IPS DF 4.7 (cell line): ENCODE results near the gene AKR1C2.
"Not testable (repeated sequence)": the region's sequence is repeated elsewhere in the genome, so short reads cannot be mapped to it uniquely, and the experiment has no call there.

ENCODE experiments used
- DNase-seq: peaks from one replicate; pipeline ENCODE4 v3.0.0-alpha.2; 2013; ENCODE audit warnings: low spot score; ENCODE audit errors: extremely low read depth

AKR1C2 gene

GRCh38 chr10:5025461-5025881 is 21.8 kb upstream of the AKR1C2 start:
- DNase-seq = not testable (repeated sequence)

GRCh38 chr10:5023177-5023805 is 19.6 kb upstream of the AKR1C2 start:
- no peak for DNase-seq

DNA sequence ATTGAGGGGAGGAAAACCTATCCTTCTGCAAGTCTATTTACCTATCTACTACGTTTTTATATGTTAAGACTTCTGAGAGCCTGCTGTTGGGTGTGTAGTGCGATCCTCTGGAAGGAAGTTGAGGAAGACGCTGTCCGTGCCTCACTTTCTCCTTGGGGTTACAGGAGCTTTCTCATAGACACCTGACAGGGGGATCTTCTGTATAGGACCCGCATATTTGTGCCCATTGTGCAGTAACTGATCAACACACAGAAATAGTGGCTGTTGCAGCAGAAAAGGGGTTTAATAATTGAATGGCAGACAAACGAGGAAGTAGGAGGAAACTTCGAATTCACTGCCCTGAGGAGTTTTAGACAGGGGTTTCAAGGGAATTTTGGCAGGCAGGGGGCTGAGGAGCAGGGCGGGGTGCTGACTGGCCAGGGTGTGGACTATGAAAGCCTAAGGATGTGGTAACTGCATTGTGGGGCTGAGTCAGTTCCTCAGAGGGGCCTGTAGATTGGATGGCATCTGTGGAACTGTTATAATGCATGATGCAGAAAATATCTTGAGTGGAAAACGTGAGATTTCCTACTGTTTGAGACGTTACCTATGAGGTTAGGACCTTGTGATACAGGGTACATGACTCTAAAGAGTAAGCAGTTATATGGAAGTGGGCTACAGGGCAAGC is 18.1 kb upstream of the AKR1C2 start:
- not testable (repeated sequence) for DNase-seq

- DNase-seq = not testable (repeated sequence)
These were observed 16.3 kb upstream of the AKR1C2 start for GRCh38 chr10:5019770-5020612.

DNA sequence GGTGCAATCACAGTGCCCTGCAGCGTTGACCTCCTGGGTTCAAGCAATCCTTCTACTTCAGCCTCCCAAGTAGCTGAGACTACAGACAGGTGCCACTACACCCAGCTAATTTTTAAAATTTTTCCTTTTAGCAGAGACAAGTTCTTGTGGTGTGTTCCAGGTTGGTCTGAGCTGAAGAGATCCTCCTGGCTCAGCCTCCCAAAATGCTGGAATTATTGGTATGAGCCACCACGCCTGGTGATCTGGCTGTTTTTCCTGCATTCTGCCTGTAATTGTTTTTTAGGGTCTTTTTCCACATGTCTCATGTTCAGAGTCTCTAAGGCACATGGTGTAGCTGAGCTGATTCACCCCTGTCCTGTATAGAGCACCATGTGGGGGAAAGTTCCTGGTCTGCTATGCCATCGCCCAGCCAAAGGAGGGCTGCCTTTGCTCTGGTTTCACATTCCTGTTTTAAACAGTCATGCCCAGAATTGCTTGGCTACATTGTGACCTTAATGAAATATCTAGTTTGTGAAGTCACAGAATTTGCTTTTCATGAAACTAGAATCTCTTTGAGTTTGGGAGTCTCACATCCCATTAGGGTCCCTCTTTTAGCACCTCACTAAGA is 15.1 kb upstream of the AKR1C2 start:
- DNase-seq = not testable (repeated sequence)

DNA sequence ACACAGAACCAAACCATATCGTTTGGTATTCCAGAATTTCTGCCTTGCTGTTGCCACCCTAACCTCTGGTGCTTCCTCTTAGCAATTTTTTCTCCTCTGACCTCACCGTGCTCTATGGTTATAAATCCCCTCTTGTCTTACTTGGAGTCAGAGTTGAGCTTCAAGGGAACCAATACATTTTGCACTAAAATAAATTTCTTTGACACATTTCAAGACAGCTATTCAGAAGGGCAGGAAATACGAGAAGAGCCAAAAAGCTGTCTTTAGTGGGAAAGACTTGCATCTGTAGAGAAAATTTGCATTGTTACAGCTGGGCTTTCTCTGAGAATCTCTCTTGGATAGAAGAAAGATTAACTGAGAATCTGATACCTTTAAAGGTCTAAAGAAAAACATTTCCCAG is 14.5 kb upstream of the AKR1C2 start:
- DNase-seq = no peak

DNA sequence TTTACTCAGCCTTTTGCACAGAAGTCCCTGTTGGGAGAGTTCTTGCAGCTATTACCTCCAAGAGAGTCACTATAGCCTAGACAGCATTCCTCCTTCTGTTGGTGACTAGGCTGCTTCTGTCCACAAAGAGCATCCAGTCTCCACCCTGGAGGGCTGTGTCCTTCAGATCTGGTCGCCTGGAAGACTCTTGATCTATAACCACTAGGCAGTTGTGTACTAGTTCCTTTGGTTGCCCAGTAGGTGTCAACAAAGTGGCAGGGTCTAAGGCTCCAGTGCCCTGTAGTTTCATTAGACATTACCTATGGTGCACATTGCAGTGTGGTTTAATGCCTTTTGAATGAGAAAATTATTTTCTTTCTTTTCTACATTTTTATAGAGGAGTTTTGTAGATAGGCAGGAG is 11.3 kb upstream of the AKR1C2 start:
- no peak for DNase-seq

DNA sequence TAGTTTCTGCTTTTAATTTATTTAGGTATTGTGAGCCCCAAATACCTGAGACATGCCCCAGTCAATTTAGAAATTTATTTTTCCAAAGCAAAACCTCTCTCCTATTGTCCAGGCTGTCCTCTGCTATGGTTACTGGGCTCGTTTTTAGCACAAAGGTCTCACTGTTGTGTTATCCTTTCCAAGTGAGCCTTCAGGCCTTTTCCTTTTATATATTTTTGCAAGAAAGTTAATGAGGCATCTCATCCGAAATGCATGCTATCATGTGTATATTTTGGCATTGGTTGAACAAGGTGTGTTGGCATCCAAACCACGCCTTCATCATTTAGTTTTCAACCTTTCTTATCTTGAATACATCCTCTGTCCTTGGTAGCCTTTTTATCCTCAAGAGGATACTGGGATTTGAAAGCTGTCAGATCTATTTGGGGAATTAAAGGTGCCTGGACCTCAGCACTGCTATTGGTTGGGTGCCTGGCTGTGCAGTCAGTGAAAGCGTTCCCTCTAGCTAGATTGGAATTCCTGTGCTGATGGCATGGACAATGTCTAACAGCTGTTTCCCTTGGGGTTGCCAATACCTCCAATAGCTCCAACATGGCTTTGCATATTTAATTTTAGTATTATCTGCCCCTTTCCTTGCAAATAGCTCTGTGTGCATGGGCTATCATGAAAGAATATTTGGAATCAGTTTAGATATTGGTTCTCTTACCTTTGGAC is 10.7 kb upstream of the AKR1C2 start:
- DNase-seq = not testable (repeated sequence)

- no peak for DNase-seq
These were observed 9.7 kb upstream of the AKR1C2 start for GRCh38 chr10:5013385-5013784.

GRCh38 chr10:5012595-5012994 is 8.9 kb upstream of the AKR1C2 start:
- DNase-seq = no peak

GRCh38 chr10:5011392-5011791 is 7.7 kb upstream of the AKR1C2 start:
- DNase-seq = not testable (repeated sequence)

- not testable (repeated sequence) for DNase-seq
These were observed 6.4 kb upstream of the AKR1C2 start for GRCh38 chr10:5010043-5010442.

DNA sequence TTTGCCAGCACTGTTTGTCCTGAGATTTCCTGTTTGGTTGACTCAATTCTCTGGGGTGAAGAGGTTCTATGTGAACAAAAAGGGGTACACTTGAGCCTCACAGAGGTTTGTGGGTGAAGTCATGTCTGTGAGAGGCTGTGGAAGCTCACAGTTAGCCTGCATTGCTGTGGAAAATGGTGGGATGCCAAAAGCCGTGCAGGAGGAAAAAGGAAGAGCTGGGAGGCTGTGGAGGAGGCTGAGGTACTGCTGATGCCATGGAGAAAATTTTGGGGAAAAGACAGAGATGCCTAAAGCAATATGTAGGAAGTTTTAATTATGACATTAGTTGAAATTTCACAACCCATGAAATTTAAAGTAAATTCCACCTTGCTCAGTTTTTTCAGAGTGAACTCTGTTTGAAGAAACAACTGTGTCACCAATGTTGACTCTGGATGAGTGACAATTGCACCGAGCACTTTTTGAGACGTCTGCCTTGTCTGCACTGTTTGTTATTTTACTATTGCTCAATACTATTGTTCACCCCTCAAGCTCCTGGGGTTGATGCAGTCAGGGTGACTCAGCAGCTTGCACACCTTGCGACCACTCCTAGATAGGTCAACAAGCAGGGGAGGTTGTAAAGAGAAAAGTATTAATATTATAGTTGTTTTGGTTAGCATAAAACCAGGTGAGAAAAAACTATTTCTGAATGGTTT is 5.3 kb upstream of the AKR1C2 start:
- not testable (repeated sequence) for DNase-seq

DNA sequence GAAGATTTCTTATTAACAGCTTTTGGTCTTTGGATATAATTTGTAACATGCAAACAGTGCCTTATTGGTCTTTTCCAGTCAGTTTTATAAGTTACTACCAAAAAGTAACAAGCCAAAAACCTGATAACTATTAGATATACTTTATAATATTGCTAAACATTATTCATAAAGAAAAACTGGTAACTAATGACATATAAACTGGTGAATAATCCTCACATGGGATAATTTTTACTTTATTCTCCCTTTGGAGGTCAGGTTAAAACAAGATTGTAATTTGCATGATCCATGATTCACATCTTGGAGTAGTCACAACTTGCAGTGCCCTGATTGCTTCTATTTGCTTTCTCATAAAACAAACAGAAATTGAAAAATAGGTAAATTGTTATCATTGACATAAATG is 844 bp upstream of the AKR1C2 start:
- DNase-seq = not testable (repeated sequence)

GRCh38 chr10:5004030-5004385 is 351 bp upstream of the AKR1C2 start:
- not testable (repeated sequence) for DNase-seq

GRCh38 chr10:5002013-5002727 is 1.5 kb downstream of the AKR1C2 start:
- no peak for DNase-seq

GRCh38 chr10:4998671-4999070 is 5.0 kb downstream of the AKR1C2 start:
- no peak for DNase-seq

DNA sequence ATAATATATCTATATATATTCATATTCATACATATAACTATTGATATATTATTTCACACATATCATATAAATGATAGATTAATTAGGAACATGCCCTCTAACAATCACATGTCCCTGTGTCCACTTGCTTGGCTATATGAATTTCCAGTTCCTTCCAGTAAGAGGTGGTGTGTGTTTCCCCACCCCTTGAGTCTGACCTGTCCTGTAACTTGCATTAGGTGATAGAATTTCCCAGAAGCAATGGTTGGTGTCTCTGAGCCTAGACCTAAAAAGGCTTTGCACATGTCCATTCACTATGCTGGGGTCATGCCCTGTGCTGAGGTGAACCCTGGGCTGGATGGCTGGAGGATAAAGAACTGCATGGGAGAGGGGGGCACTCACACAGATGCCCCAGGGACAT is 9.4 kb downstream of the AKR1C2 start:
- DNase-seq = not testable (repeated sequence)

GRCh38 chr10:4992564-4992963 is 11.1 kb downstream of the AKR1C2 start:
- not testable (repeated sequence) for DNase-seq

GRCh38 chr10:4991463-4991862 is 12.2 kb downstream of the AKR1C2 start:
- not testable (repeated sequence) for DNase-seq
